NCI-H2029 (cell line): ENCODE measurements around the gene RIOK2.

Experiments
- DNase-seq: peaks from one replicate; lab custom pipeline; 2025; lab: John Stamatoyannopoulos, UW

The RIOK2 gene

GRCh38 chr5:97125125-97125683 lies 57.8 kb downstream of the RIOK2 start:
- no peak for DNase-seq

- DNase-seq, result no peak
These were observed 58.7 kb downstream of the RIOK2 start for GRCh38 chr5:97124335-97124734.

- no peak for DNase-seq
These were observed 61.2 kb downstream of the RIOK2 start for GRCh38 chr5:97121848-97122247.

GRCh38 chr5:97120195-97120594 lies 62.9 kb downstream of the RIOK2 start:
- no peak for DNase-seq

- DNase-seq, result no peak
These were observed 64.0 kb downstream of the RIOK2 start for GRCh38 chr5:97119007-97119390.

- DNase-seq, result no peak
These were observed 64.6 kb downstream of the RIOK2 start for GRCh38 chr5:97118261-97119006.

- DNase-seq, result no peak
These were observed 67.1 kb downstream of the RIOK2 start for GRCh38 chr5:97115932-97116331.

GRCh38 chr5:97112230-97112629 lies 70.8 kb downstream of the RIOK2 start:
- DNase-seq, result no peak

- DNase-seq, result no peak
These were observed 71.4 kb downstream of the RIOK2 start for GRCh38 chr5:97111616-97112015.

- no peak for DNase-seq
These were observed 72.0 kb downstream of the RIOK2 start for GRCh38 chr5:97111004-97111403.
